Measurements from ENCODE around the gene TEX48.

DNA sequence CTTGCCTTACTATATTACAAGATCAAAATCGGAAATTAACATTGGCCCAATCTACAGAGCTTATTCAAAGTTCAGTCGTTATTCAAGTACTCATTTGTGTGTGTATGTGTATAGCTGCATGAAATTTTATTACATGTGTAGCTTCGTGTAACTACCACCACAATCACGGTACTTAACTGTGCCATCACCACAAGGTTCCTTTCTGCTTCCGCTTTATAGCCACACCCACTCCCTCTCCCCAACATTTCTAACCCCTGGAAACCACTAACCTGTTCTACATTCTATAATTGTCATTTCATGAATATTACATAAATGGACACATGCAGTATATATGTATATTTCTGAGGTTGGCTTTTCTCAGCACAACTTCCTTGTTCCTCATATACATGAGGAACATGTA lies 4.0 kb upstream of the TEX48 start:
- TF ChIP-seq POLR2AphosphoS5 (IDR thresholded peaks at IDR 0.05; ENCODE audit: low read depth, low read length) (no peak), TAF1 (IDR thresholded peaks at IDR 0.05; ENCODE audit: borderline replicate concordance, insufficient read depth, low read length) (no peak), FOXP2 (optimal IDR thresholded peaks at IDR 0.05; ENCODE audit: borderline replicate concordance, extremely low read depth, extremely low read length, insufficient read depth) (no peak), SIN3A (IDR thresholded peaks at IDR 0.05; ENCODE audit: borderline replicate concordance, insufficient read depth, low read length) (no peak)
- TF ChIP-seq, protein P1, sequence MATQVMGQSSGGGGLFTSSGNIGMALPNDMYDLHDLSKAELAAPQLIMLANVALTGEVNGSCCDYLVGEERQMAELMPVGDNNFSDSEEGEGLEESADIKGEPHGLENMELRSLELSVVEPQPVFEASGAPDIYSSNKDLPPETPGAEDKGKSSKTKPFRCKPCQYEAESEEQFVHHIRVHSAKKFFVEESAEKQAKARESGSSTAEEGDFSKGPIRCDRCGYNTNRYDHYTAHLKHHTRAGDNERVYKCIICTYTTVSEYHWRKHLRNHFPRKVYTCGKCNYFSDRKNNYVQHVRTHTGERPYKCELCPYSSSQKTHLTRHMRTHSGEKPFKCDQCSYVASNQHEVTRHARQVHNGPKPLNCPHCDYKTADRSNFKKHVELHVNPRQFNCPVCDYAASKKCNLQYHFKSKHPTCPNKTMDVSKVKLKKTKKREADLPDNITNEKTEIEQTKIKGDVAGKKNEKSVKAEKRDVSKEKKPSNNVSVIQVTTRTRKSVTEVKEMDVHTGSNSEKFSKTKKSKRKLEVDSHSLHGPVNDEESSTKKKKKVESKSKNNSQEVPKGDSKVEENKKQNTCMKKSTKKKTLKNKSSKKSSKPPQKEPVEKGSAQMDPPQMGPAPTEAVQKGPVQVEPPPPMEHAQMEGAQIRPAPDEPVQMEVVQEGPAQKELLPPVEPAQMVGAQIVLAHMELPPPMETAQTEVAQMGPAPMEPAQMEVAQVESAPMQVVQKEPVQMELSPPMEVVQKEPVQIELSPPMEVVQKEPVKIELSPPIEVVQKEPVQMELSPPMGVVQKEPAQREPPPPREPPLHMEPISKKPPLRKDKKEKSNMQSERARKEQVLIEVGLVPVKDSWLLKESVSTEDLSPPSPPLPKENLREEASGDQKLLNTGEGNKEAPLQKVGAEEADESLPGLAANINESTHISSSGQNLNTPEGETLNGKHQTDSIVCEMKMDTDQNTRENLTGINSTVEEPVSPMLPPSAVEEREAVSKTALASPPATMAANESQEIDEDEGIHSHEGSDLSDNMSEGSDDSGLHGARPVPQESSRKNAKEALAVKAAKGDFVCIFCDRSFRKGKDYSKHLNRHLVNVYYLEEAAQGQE (IDR thresholded peaks at IDR 0.05; ENCODE audit: insufficient read depth in 1 of 2, low read depth in 2 of 2, low read length in 2 of 2): no peak

All from PFSK-1 (cell line).